ENCODE data around the gene NAGS.
"Not testable (repeated sequence)": the region's sequence is repeated elsewhere in the genome, so short reads cannot be mapped to it uniquely, and the experiment has no call there.

DNA sequence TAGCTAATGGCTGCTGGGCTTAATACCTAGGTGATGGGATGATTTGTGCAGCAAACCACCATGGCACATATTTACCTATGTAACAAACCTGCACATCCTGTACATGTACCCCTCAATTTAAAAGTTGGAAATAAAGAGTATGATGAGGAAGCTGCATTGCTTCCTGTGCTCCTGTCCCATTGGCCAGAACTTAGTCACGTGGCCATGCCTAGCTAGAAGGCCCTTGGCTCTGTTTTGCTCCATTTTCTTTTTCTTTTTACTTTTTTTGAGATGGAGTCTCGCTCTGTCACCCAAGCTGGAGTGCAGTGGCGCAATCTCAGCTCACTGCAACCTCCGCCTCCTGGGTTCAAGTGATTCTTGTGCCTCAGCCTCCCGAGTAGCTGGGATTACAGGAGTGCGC is 43.1 kb upstream of the NAGS start:
- TF ChIP-seq EZH2 (IDR thresholded peaks at IDR 0.05); POLR2AphosphoS5 (IDR thresholded peaks at IDR 0.05; ENCODE audit: borderline replicate concordance, low read depth, low read length); FOXP2 (optimal IDR thresholded peaks at IDR 0.05; ENCODE audit: control extremely low read depth, extremely low read length, insufficient read depth): not testable (repeated sequence)

Measured in SK-N-MC (cell line).